HEK293 (cell line): ENCODE measurements around the gene HPS4.

Source experiments
- CTCF ChIA-PET: fragments of 350-600 bp; formaldehyde crosslinking; extraction: SDS; loops from one replicate; lab custom pipeline; 2021; ENCODE audit warnings: antibody characterized with exemption; lab: Yijun Ruan, JAX
- POLR2A ChIA-PET: fragments of 300-600 bp; formaldehyde crosslinking; extraction: SDS; loops from one replicate; lab custom pipeline; 2020; ENCODE audit warnings: antibody characterized with exemption, inconsistent platforms; lab: Yijun Ruan, JAX
- H3K27ac ChIP-seq: fragments of 200-500 bp; sonication (Bioruptor generic); 2 replicates; pipeline ENCODE4 v1.5.1; 2014; ENCODE audit warnings: low read depth, low read length, control low read depth, inconsistent platforms; ENCODE audit errors: extremely low read depth
- H3K36me3 ChIP-seq, 2 experiments: fragments of 200-500 bp in 1 of 2; sonication (Bioruptor generic) in 1 of 2; 1 replicate in 1 of 2; 2 replicates in 1 of 2; pipeline ENCODE4 v1.5.1; 2014 to 2017; ENCODE audit warnings: inconsistent platforms in 2 of 2, low read length in 2 of 2; ENCODE audit not compliant: control insufficient read depth in 2 of 2, insufficient read depth in 1 of 2
- H3K4me1 ChIP-seq: fragments of 200-500 bp; sonication (Bioruptor generic); 2 replicates; pipeline ENCODE4 v1.5.1; 2014; ENCODE audit warnings: mild to moderate bottlenecking, low read length, inconsistent platforms; ENCODE audit not compliant: control insufficient read depth, insufficient read depth
- H3K4me3 ChIP-seq: 2 replicates; pipeline ENCODE4 v1.5.1; 2011; ENCODE audit warnings: low read depth, mild to moderate bottlenecking, control low read depth, low read length, moderate library complexity
- H3K9me3 ChIP-seq: fragments of 200-500 bp; sonication (Bioruptor generic); 2 replicates; pipeline ENCODE4 v1.5.1; 2014; ENCODE audit warnings: low read depth, low read length, inconsistent platforms; ENCODE audit not compliant: control insufficient read depth, insufficient read depth
- HIC1 ChIP-seq: fragments of 450-650 bp; formaldehyde crosslinking; IDR thresholded peaks from 2 replicates; pipeline ENCODE4 v1.5.1; 2016; ENCODE audit warnings: missing biosample characterization, missing genetic modification characterization
- RBAK ChIP-seq: fragments of 450-650 bp; formaldehyde crosslinking; IDR thresholded peaks from 2 replicates; pipeline ENCODE4 v1.5.1; 2016; ENCODE audit warnings: missing biosample characterization, missing genetic modification characterization
- WT1 ChIP-seq: fragments of 450-650 bp; formaldehyde crosslinking; IDR thresholded peaks from 2 replicates; pipeline ENCODE4 v1.5.1; 2016; ENCODE audit warnings: missing biosample characterization, missing genetic modification characterization
- YY1 ChIP-seq: fragments of 450-650 bp; formaldehyde crosslinking; IDR thresholded peaks from 2 replicates; pipeline ENCODE4 v1.5.1; 2018; ENCODE audit warnings: missing biosample characterization, missing genetic modification characterization
- ZBTB1 ChIP-seq: fragments of 450-650 bp; formaldehyde crosslinking; IDR thresholded peaks from 2 replicates; pipeline ENCODE4 v1.5.1; 2016; ENCODE audit warnings: missing biosample characterization, missing genetic modification characterization
- ZBTB44 ChIP-seq: fragments of 450-650 bp; IDR thresholded peaks from 2 replicates; pipeline ENCODE4 v1.5.1; 2018; ENCODE audit warnings: missing biosample characterization, mild to moderate bottlenecking, missing genetic modification characterization
- ZBTB8A ChIP-seq: fragments of 450-650 bp; formaldehyde crosslinking; IDR thresholded peaks from 2 replicates; pipeline ENCODE4 v1.5.1; 2016; ENCODE audit warnings: missing biosample characterization, missing genetic modification characterization
- ZNF114 ChIP-seq: fragments of 450-650 bp; formaldehyde crosslinking; IDR thresholded peaks from 2 replicates; pipeline ENCODE4 v1.5.0; 2017; ENCODE audit warnings: missing biosample characterization, missing genetic modification characterization
- ZNF155 ChIP-seq: fragments of 450-650 bp; formaldehyde crosslinking; IDR thresholded peaks from 2 replicates; pipeline ENCODE4 v1.5.1; 2016; ENCODE audit warnings: missing biosample characterization, missing genetic modification characterization
- ZNF184 ChIP-seq: fragments of 450-650 bp; IDR thresholded peaks from 2 replicates; pipeline ENCODE4 v1.5.1; 2018; ENCODE audit warnings: missing biosample characterization, mild to moderate bottlenecking, missing genetic modification characterization
- ZNF202 ChIP-seq: fragments of 450-650 bp; formaldehyde crosslinking; IDR thresholded peaks from 2 replicates; pipeline ENCODE4 v1.5.1; 2016; ENCODE audit warnings: missing biosample characterization, missing genetic modification characterization, borderline replicate concordance
- ZNF26 ChIP-seq: fragments of 450-650 bp; formaldehyde crosslinking; IDR thresholded peaks from 2 replicates; pipeline ENCODE4 v1.5.1; 2016; ENCODE audit warnings: missing biosample characterization, missing genetic modification characterization
- ZNF274 ChIP-seq, 2 experiments: fragments of 200-500 bp in 1 of 2; fragments of 450-650 bp in 1 of 2; sonication (Bioruptor generic) in 1 of 2; formaldehyde crosslinking in 1 of 2; IDR thresholded peaks; 2 replicates each; pipeline versions ENCODE4 v1.5.1 to v1.6.1; 2014 to 2016; ENCODE audit warnings: borderline replicate concordance in 1 of 2, inconsistent platforms in 1 of 2, low read length in 1 of 2, missing biosample characterization in 1 of 2, missing genetic modification characterization in 1 of 2
- ZNF280C ChIP-seq: fragments of 450-650 bp; formaldehyde crosslinking; IDR thresholded peaks from 2 replicates; pipeline ENCODE4 v1.5.1; 2016; ENCODE audit warnings: missing biosample characterization, missing genetic modification characterization
- ZNF324 ChIP-seq: fragments of 450-650 bp; formaldehyde crosslinking; IDR thresholded peaks from 2 replicates; pipeline ENCODE4 v1.5.1; 2016; ENCODE audit warnings: missing biosample characterization, missing genetic modification characterization
- ZNF37A ChIP-seq: fragments of 450-650 bp; IDR thresholded peaks from 2 replicates; pipeline ENCODE4 v1.5.1; 2018; ENCODE audit warnings: missing biosample characterization, missing genetic modification characterization
- ZNF391 ChIP-seq: fragments of 450-650 bp; formaldehyde crosslinking; IDR thresholded peaks from 2 replicates; pipeline ENCODE4 v1.5.1; 2016; ENCODE audit warnings: low read depth, missing biosample characterization, missing genetic modification characterization, borderline replicate concordance
- ZNF580 ChIP-seq: fragments of 450-650 bp; formaldehyde crosslinking; IDR thresholded peaks from 2 replicates; pipeline ENCODE4 v1.5.1; 2016; ENCODE audit warnings: missing biosample characterization, missing genetic modification characterization
- ZNF585B ChIP-seq: fragments of 450-650 bp; formaldehyde crosslinking; IDR thresholded peaks from 2 replicates; pipeline ENCODE4 v1.5.1; 2016; ENCODE audit warnings: missing biosample characterization, missing genetic modification characterization
- ZNF791 ChIP-seq: fragments of 450-650 bp; formaldehyde crosslinking; IDR thresholded peaks from 2 replicates; pipeline ENCODE4 v1.5.1; 2016; ENCODE audit warnings: missing biosample characterization, missing genetic modification characterization

HPS4 gene

GRCh38 chr22:26450453-26451185 lies 33.0 kb downstream of the HPS4 start (continued):
- TF ChIP-seq ZNF580 (no peak), HIC1 (tag by site-specific recombination) (no peak), ZBTB44 (no peak), ZBTB1 (no peak), ZNF184 (tag by site-specific recombination) (no peak), ZNF202 (no peak), RBAK (no peak), ZNF274 (IDR thresholded peaks at IDR 0.05; ENCODE audit: low read length) (no peak), ZNF274 (tag by site-specific recombination; IDR thresholded peaks at IDR 0.05; ENCODE audit: borderline replicate concordance) (no peak)

GRCh38 chr22:26448941-26449340 lies 34.6 kb downstream of the HPS4 start:
- no peaks in the 10 kb centered on the region for H3K4me1 ChIP-seq
- TF ChIP-seq ZNF324 (tag by site-specific recombination): no peak
- no peak for TF ChIP-seq ZNF391 (tag by site-specific recombination)
- no peak for TF ChIP-seq ZNF26 (tag by site-specific recombination)
- TF ChIP-seq ZNF791 (tag by site-specific recombination): no peak
- TF ChIP-seq ZBTB44: no peak
- TF ChIP-seq ZNF155: no peak
- no peak for TF ChIP-seq ZNF280C (tag by site-specific recombination)
- TF ChIP-seq ZNF37A (tag by site-specific recombination): no peak
- no peak for TF ChIP-seq ZNF114 (tag by site-specific recombination)
- TF ChIP-seq ZNF585B: no peak
- TF ChIP-seq ZBTB8A (tag by site-specific recombination): no peak
- TF ChIP-seq YY1: no peak
- TF ChIP-seq WT1: no peak
- H3K9me3 ChIP-seq: no peaks in the 10 kb centered on the region
- H3K4me3 ChIP-seq: no peak overlapping the region
- ChIA-PET POLR2A (no interaction called here), CTCF (interaction anchor here (1.3 to 2.7 kb wide), 2 partner anchors 12 to 49 kb away, joined by 3 to 16 read pairs; no protein-coding TSS in a partner anchor)
- no peak overlapping the region for H3K27ac ChIP-seq
- peaks cover 0 to 44% of the 10 kb centered on the region in 2 experiments; a peak in 1 of 3 replicates for H3K36me3 ChIP-seq
